HepG2 (cell line): ENCODE results near the gene PCSK6. TPM values are rescaled to one million over a fixed set of nuclear protein-coding genes. Genes with fewer than 3 reads are reported as not detected.

Experiments used
- AGO1 ChIP-seq: fragments of 200-400 bp; formaldehyde crosslinking; IDR thresholded peaks from 2 replicates; pipeline ENCODE4 v1.6.1; 2017; ENCODE audit warnings: mild to moderate bottlenecking, low read depth, low read length, moderate library complexity; ENCODE audit not compliant: poor library complexity, severe bottlenecking
- ARNT2 ChIP-seq: sonication (generic); formaldehyde crosslinking; IDR thresholded peaks from 2 replicates; pipeline ENCODE4 v1.8.0; 2022; ENCODE audit warnings: mild to moderate bottlenecking, low read depth, missing genetic modification reagents, moderate library complexity
- ATF7 ChIP-seq, 2 experiments: fragments of 450-650 bp in 1 of 2; sonication (generic) in 1 of 2; formaldehyde crosslinking in 1 of 2; IDR thresholded peaks; 2 replicates each; pipeline versions ENCODE4 v1.4.0 to v1.6.1; 2016 to 2020; ENCODE audit warnings: antibody characterized with exemption in 1 of 2, mild to moderate bottlenecking in 1 of 2, missing genetic modification reagents in 1 of 2
- CENPT ChIP-seq: sonication (generic); formaldehyde crosslinking; IDR thresholded peaks from 2 replicates; pipeline ENCODE4 v1.8.0; 2022; ENCODE audit warnings: low read depth, mild to moderate bottlenecking, moderate library complexity, missing genetic modification reagents
- DPF2 ChIP-seq: sonication (generic); formaldehyde crosslinking; IDR thresholded peaks from 2 replicates; pipeline ENCODE4 v1.4.0; 2020; ENCODE audit warnings: mild to moderate bottlenecking, low read depth, missing genetic modification reagents, borderline replicate concordance
- MBD4 ChIP-seq: IDR thresholded peaks from 2 replicates; pipeline ENCODE4 v1.6.1; 2012; ENCODE audit warnings: low read length, inconsistent platforms, borderline replicate concordance
- PAWR ChIP-seq: sonication (generic); formaldehyde crosslinking; IDR thresholded peaks from 2 replicates; pipeline ENCODE4 v1.4.0; 2020; ENCODE audit warnings: missing genetic modification reagents, mild to moderate bottlenecking, borderline replicate concordance
- RBM22 ChIP-seq: fragments of 200-400 bp; formaldehyde crosslinking; optimal IDR thresholded peaks from 2 replicates; pipeline ENCODE3; 2017; ENCODE audit warnings: mild to moderate bottlenecking, low read length, moderate library complexity
- SUZ12 ChIP-seq: fragments of 150-350 bp; IDR thresholded peaks from 2 replicates; pipeline ENCODE4 v1.6.1; 2014; ENCODE audit warnings: low read depth, low read length
- TBL1XR1 ChIP-seq: fragments of 150-350 bp; IDR thresholded peaks from 2 replicates; pipeline ENCODE4 v1.6.1; 2014; ENCODE audit warnings: borderline replicate concordance, low read length; ENCODE audit not compliant: partially characterized antibody
- ZNF17 ChIP-seq: sonication (generic); formaldehyde crosslinking; IDR thresholded peaks from 2 replicates; pipeline ENCODE4 v1.5.0; 2020; ENCODE audit warnings: mild to moderate bottlenecking, missing genetic modification reagents
- ZNF20 ChIP-seq: sonication (generic); formaldehyde crosslinking; IDR thresholded peaks from 2 replicates; pipeline ENCODE4 v1.4.0; 2020; ENCODE audit warnings: mild to moderate bottlenecking, moderate library complexity, missing genetic modification reagents
- ZNF207 ChIP-seq: fragments of 450-650 bp; IDR thresholded peaks from 2 replicates; pipeline ENCODE4 v1.6.1; 2016; ENCODE audit warnings: antibody characterized with exemption, borderline replicate concordance
- ZNF253 ChIP-seq: sonication (generic); formaldehyde crosslinking; IDR thresholded peaks from 2 replicates; pipeline ENCODE4 v1.8.0; 2022; ENCODE audit warnings: mild to moderate bottlenecking, missing genetic modification reagents, borderline replicate concordance
- ZNF282 ChIP-seq: fragments of 450-650 bp; IDR thresholded peaks from 2 replicates; pipeline ENCODE4 v1.6.1; 2018; ENCODE audit not compliant: partially characterized antibody
- ZNF350 ChIP-seq: sonication (generic); formaldehyde crosslinking; IDR thresholded peaks from 2 replicates; pipeline ENCODE4 v1.4.0; 2020; ENCODE audit warnings: mild to moderate bottlenecking, low read depth, missing genetic modification reagents, borderline replicate concordance
- ZNF629 ChIP-seq: sonication (generic); formaldehyde crosslinking; conservative IDR thresholded peaks from 2 replicates; pipeline ENCODE4 v1.5.0; 2020; ENCODE audit warnings: missing genetic modification reagents
- ZNF790 ChIP-seq: sonication (generic); formaldehyde crosslinking; IDR thresholded peaks from 2 replicates; pipeline ENCODE4 v1.8.0; 2022; ENCODE audit warnings: missing genetic modification reagents, mild to moderate bottlenecking, borderline replicate concordance
- polyA plus RNA-seq, 8 experiments: library from polyadenylated mRNA; depleted of rRNA in 3 of 8; stranded (reverse) in 7 of 8; unstranded in 1 of 8; fragments of >200 nt; fragmentation: Illumina TruSeq in 4 of 8; extraction: Trizol in 4 of 8; gene quantifications; 2 replicates each; pipeline versions ENCODE4 v1.2.1 to v1.2.3, GENCODE V29; 2011 to 2016; ENCODE audit warnings: low read depth in 4 of 8, missing spikeins in 1 of 8, mixed read lengths in 1 of 8; ENCODE audit not compliant: insufficient read depth in 1 of 8
- total RNA-seq, 5 experiments: library from RNA; depleted of rRNA; stranded (reverse); fragments of >200 nt; fragmentation: Illumina TruSeq; extraction: Trizol; gene quantifications; 2 replicates each; pipeline ENCODE4 v1.2.3, GENCODE V29; 2016; ENCODE audit warnings: low read depth in 1 of 5
- TF ChIP-seq, protein P1 (sequence below): sonication (generic); formaldehyde crosslinking; IDR thresholded peaks from one replicate; pipeline ENCODE4 v1.5.1; 2020; ENCODE audit warnings: mild to moderate bottlenecking, missing genetic modification reagents; ENCODE audit errors: not compliant biosample characterization

PCSK6 gene
- total and polyA plus RNA-seq, 2 of the 13 experiments (the other 11 are each of a cell fraction or from before 2014, with no cell fraction given), result 56.5 to 155 TPM

DNA sequence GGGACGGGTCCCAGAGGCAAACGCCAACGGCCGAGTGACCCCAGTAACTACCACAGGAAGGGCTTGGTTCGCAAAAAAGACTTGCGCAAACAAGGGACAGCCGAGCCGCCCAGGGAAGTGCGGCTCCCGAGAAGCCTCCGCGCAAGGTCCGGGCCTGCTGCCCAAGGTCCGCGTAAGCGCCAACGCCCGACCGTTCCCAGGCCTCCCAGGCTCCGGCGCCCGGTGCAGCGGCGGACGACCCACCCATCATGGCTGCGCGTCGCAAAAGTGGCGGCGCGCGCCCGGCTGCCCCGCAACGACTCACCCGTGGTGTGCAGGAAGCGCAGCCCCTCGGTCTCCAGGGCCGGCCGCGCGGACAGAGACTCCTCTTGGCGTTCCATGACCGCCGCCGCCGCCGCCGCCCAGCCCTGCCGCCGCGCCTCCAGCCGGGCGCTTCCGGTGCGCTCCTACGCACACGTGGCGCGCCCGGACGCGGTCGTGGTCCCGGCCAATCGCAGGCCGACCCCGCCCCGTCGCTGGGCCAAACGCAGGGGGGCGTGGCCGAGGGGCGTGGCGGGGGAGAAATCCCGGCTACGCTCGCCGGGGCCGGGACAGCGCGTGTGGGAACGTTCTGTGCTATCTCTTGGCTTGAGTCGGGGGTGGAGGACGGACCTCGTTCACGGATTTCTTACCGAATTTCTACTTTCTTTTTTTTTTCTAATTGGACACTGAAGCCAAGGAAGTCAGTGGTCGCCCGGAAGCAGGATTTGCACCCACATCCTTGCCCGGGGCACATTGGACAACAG lies 212.3 kb downstream of the PCSK6 start, which contains the start of gene SELENOS (continued):
- TF ChIP-seq, protein P1, sequence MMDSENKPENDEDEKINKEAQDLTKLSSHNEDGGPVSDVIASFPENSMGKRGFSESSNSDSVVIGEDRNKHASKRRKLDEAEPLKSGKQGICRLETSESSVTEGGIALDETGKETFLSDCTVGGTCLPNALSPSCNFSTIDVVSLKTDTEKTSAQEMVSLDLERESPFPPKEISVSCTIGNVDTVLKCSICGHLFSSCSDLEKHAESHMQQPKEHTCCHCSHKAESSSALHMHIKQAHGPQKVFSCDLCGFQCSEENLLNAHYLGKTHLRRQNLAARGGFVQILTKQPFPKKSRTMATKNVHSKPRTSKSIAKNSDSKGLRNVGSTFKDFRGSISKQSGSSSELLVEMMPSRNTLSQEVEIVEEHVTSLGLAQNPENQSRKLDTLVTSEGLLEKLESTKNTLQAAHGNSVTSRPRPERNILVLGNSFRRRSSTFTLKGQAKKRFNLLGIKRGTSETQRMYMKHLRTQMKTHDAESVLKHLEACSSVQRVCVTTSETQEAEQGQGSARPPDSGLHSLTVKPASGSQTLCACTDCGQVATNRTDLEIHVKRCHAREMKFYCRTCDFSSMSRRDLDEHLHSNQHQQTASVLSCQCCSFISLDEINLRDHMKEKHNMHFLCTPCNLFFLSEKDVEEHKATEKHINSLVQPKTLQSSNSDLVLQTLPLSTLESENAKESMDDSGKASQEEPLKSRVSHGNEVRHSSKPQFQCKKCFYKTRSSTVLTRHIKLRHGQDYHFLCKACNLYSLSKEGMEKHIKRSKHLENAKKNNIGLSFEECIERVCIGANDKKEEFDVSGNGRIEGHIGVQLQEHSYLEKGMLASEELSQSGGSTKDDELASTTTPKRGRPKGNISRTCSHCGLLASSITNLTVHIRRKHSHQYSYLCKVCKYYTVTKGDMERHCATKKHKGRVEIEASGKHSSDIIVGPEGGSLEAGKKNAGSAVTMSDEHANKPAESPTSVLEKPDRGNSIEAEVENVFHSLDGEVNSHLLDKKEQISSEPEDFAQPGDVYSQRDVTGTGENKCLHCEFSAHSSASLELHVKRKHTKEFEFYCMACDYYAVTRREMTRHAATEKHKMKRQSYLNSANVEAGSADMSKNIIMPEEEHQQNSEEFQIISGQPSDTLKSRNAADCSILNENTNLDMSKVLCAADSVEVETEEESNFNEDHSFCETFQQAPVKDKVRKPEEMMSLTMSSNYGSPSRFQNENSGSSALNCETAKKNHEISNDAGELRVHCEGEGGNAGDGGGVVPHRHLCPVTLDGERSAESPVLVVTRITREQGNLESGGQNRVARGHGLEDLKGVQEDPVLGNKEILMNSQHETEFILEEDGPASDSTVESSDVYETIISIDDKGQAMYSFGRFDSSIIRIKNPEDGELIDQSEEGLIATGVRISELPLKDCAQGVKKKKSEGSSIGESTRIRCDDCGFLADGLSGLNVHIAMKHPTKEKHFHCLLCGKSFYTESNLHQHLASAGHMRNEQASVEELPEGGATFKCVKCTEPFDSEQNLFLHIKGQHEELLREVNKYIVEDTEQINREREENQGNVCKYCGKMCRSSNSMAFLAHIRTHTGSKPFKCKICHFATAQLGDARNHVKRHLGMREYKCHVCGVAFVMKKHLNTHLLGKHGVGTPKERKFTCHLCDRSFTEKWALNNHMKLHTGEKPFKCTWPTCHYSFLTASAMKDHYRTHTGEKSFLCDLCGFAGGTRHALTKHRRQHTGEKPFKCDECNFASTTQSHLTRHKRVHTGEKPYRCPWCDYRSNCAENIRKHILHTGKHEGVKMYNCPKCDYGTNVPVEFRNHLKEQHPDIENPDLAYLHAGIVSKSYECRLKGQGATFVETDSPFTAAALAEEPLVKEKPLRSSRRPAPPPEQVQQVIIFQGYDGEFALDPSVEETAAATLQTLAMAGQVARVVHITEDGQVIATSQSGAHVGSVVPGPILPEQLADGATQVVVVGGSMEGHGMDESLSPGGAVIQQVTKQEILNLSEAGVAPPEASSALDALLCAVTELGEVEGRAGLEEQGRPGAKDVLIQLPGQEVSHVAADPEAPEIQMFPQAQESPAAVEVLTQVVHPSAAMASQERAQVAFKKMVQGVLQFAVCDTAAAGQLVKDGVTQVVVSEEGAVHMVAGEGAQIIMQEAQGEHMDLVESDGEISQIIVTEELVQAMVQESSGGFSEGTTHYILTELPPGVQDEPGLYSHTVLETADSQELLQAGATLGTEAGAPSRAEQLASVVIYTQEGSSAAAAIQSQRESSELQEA (CRISPR knock-in tag), result no peak
- no peak for TF ChIP-seq SUZ12
- TF ChIP-seq ZNF629 (CRISPR knock-in tag), result 0 out of 2 replicates have a peak, but pooled peaks have one; percentile 25
- TF ChIP-seq RBM22, result no peak
- TF ChIP-seq AGO1, result peak; percentile 53
- no peak for TF ChIP-seq ZNF350 (CRISPR knock-in tag)
- no peak for TF ChIP-seq TBL1XR1
- TF ChIP-seq ZNF253, result no peak
- TF ChIP-seq MBD4, result no peak
- TF ChIP-seq PAWR (CRISPR knock-in tag), result no peak
- TF ChIP-seq ARNT2 (CRISPR knock-in tag), result no peak
- TF ChIP-seq ZNF207, result no peak
- TF ChIP-seq ZNF20, result no peak
- TF ChIP-seq ATF7 (IDR thresholded peaks at IDR 0.05), result no peak
- TF ChIP-seq ATF7 (CRISPR knock-in tag; IDR thresholded peaks at IDR 0.05), result 0 out of 2 replicates have a peak, but pooled peaks have one; percentile 26
- peak; percentile 59; the same call in 1 of the 2 replicates for TF ChIP-seq CENPT (CRISPR knock-in tag)
- no peak for TF ChIP-seq ZNF790
- TF ChIP-seq ZNF17 (CRISPR knock-in tag), result no peak
- TF ChIP-seq ZNF282, result no peak
- TF ChIP-seq DPF2 (CRISPR knock-in tag), result no peak
